Right forelimb (tissue), 1 donor: ENCODE data around the gene PLAC1.

Experiments used
- DNase-seq: peaks from one replicate; pipeline ENCODE4 v3.0.0-alpha.2; 2018

PLAC1 gene

DNA sequence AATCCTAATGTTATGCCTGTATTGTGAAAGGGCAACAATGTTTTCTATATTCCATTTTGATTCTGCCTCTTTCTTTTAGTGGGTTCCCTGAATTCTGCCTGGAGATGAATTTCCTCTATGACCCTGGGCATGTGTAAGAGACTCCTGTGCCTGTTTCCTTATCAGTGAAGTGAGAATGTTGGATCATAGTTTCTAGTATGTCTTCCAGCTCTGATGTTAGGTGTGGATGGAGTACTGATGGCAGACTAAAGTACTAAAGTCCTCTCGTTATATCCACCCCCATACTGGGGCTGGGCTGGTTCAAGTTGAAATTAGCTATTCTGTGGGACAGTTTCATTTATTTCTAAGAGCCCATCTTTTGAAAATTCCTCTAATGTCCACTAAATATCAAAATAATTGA lies 29.6 kb downstream of the PLAC1 start:
- DNase-seq, result no peak

DNA sequence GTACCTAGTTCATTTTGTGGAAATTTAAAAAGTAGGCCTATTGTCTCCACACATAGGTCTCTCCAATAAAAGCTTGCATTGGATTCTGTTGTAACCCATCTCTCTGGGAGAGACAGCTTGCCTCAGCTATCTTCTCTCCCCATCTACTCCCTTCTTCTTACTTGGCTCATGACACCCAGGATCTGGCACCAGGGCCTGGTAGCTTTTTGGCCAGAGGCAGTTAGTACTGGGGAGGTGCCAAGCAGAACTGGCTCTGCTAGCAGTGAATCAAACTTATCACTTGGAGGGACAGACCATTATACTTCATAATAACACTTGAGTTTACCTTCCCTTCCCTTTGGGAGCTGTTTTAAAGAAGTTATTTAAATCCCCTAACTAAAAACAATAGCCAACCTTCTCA lies 31.8 kb downstream of the PLAC1 start:
- no peak for DNase-seq

DNA sequence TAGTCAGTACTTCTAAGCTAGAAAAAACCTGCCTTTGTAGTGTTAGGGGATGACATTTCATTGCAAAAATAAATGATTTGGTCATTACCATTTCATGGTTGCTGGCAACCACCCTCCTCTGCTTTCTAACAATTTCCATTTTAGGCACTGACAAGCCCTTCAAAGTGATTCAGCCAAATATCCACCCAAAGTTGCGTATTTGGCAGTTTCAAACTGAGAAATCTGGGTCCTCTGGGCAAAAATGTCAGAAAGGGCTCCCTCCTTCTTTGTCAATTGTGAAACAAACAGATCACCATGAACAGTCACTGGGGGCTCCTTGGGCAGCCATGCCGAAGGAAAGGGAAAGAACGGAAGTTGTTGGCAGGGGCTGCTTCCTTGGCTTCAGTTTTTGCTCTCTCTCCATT lies 33.0 kb downstream of the PLAC1 start:
- DNase-seq, result no peak

DNA sequence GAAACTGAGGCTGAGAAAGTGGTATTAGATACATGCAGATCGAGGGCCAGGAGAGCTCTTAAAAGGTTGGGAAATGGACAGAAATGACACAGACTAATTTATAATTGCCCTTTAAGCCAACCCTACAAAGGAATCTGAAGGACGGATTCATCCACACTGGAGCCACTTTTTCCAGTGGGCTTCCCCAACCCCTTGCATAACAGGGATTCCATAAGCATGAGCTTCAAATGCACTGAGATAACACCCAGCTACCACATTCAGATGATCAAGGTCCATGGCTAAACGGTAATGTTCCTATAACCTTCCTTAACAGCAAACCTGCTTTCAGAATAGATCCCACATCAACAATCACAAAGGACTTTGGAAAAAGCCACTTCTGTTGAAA lies 34.2 kb downstream of the PLAC1 start:
- DNase-seq, result no peak

DNA sequence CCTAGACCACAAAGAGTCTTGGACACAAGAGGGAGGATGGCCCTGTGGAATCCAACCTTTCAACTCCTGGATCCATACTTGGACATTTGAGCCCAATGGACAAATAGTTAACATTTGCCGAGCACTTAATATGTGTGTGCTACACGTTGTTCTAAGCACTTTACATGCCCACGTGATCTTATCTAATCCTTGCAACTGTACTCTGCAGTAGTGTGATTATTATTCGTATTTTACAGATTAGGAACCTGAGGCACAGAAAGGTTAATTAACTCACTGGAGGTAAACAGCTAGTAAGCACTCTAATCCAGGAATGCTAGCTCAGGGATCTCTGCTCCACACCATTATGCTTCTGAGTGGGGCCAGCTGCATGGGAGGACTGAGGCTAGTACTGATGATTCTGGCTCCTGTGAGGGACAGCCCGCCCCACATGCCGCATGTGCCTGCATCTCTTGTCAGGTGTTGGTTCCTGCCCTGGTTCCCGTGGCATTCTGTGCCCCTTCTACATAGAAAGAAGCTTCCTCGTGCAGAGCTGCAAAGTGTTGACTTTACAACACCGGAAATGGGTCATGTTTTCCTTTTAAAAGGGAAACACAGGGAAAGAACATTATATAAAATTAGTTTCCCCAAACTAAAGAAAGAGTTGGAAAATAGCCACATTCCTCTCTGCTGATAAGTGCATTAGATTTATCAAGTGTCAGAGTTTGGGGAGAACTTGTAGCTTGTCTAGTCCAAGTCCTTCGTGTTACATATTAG lies 34.8 kb downstream of the PLAC1 start:
- DNase-seq, result no peak

DNA sequence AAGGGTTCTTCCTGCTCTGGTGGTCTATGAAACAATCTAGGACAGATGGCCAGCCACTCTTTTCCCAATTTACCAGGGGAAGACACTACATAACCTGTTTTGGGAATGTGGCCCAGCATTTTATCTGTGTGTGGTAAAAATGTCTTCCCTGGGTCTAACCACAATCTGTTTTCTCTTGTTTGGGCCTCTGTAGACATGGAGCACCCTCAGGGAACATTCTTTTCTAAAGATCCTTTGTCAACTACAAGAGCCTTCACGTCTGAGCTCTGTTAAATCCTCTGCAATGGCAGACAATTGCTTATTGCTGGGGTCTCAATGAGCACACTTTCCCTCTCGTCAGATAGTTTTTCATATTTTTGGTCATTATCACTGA lies 35.5 kb downstream of the PLAC1 start:
- no peak for DNase-seq

DNA sequence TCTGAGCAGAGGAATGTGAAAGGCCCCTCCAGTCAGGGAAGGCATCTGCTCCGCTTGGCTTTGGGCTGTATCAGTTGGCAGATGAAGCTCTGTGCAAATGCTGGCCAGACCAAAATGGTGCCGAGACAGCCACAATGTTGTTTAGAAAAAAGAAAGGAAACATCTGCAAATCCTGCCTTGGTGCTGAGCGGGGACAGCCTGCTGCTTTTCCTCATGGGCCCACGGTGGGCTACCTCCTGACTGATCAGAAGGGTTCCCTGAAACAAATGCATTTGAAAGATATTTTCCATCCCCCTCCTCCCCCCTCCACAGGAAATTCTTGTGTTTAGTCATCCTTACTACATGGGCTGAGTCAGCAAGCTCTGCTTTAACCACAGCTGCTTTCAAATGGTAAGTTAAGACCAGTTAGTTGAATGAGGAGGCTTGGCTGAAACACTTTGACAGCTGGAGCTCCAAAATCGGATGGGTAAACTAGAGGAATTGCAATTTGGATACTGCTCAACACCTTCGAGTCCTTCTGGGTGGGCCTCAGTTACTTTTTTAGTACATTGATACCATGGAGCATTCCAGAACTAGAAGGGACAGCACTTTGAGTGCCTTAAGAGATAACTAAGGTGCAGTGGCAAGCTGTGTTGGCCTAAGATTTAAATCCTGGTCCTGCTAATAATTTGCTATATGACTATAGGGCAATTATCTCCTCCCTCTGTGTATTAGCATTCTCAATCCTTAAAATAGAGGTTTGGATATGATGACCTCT lies 36.0 kb downstream of the PLAC1 start:
- DNase-seq, result no peak

DNA sequence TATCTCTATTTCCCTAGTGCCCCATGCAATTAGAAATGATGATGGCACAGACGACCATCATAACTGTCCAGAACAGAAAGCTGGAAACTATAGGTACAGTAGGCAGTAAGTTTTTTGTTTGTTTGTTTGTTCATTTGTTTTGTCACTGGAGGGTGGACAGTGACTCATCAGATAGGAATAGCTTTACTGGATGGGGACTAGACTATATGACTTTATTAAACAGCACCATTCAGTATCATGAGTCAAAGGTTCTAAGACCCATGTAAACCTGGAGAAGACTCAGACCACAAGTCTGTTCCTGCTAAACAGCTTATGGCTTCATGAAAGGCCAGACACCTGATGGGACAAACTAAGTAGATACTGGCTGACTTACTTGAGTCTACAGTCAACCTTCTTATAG lies 38.4 kb downstream of the PLAC1 start:
- DNase-seq, result no peak

DNA sequence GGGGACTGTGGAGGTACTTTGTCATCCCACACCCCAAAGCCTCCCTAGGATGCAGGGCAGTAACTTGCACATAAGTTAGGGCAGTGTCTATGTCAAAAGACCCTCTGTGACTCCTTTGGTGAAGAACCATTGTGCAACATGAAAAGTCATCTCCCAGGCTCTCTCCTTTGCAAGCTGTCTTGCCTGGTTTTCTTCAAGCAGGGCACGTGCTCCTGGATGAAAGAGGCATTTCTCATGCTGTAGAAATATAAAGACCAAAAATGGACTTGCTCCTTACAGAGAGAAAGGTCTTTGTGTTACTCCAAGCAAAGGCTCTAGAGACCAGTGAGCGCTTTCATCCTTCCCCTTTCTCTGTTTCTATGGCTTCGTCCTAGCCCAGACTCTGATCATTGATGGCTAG lies 44.9 kb downstream of the PLAC1 start:
- DNase-seq, result no peak

DNA sequence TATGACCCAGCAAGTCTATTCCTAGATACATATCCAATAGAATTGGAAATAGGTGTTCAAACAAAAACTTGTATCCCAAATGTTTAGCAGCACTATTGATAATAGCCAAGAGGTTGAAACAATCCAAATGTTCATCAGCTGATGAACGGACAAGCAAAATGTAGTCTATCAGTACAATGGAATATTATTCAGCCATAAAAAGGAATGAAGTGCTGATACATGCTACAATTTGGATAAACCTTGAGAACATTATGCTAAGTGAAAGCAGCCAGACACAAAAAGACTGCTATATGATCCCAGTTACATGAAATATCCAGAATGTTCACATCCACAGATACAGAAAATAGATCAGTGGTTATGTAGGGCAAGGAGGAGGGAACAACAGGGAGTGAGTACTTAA lies 50.1 kb downstream of the PLAC1 start:
- DNase-seq, result no peak

DNA sequence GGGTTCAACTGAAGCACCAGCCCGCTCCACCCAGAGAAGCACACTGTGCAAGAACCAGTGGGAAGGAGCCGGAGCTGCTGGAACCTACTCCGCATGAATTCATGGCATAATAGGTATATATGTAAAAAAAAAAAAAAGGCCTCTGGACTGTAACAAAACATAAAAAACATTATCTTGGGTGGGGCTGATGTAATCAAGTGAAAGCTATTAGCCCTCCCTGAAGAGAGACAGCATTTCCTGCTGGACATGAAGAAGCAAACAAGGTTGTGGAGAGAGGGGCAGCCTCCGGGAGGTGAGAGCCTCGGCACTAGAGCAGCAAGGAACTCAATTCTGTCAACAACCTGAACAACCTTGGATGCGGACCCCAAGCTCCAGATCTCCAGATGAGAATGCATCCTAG lies 50.7 kb downstream of the PLAC1 start:
- DNase-seq, result no peak

DNA sequence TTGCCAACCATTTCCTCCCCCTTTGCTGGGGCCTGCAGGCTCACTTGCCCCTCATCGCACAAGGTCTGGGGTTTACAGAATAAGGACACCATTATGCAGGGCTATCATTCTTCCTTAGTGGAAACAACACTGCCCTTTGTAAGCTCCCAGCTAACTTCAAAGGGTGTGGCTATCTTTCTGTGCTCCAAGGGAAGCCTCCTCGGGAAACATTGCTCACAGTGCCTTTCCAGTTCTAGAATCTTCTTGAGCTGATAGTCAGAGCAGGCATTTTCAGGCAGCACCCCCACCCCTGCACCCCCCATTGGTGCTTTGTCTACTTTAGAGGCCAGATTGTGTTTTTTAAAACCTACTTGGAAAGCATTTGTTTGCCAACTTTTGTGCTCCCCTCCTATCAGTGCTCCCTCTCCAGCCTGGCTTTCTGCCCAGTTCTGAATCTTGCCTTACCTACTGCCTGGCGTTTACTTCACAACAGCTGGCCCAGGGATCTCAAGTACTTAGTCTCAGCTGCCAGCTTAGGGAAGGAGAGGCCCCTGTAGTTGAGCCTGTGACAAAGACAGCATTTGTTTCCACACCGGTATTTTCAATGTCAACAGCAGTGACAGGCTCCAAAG lies 53.5 kb downstream of the PLAC1 start:
- DNase-seq, result no peak

DNA sequence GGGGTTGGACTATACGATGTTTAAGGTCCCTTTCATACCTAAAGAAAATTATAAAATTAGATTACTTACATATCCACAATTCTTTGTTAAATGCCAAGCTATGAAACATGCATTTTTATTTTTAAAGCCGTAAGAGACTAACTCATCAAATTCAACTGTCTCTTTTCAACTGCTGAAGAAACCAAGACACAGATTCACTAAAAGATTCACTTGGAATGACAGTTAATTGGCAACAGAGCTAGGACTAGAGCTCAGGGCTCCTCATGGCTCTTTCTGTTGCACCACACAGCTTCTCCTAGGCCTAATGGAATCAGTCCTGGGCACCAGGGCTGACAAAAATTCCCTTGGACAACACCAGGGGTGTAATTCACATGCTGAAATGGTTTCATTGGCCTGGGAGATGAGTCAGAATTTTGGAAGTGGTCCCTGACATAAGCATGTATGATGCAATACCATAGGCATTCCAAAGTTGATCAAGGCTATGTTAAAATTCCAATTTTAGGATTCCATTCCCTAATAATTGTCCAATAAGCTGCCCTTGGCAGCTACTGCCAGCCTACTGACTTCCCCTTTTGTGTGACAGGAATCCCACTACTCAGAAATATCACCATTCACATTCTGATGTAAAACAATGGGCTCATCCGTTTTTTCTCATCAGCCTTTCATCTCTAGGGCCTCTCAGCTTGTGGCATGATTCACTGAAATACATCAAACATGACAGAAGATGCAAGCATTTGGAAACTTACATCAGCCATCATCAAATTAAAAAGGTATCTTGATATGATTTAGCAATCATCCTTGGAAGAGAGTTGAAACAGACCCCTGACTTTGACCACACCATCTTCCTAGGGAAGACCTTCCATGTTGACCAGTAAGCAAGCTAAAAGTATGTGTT lies 54.2 kb downstream of the PLAC1 start:
- DNase-seq, result no peak

DNA sequence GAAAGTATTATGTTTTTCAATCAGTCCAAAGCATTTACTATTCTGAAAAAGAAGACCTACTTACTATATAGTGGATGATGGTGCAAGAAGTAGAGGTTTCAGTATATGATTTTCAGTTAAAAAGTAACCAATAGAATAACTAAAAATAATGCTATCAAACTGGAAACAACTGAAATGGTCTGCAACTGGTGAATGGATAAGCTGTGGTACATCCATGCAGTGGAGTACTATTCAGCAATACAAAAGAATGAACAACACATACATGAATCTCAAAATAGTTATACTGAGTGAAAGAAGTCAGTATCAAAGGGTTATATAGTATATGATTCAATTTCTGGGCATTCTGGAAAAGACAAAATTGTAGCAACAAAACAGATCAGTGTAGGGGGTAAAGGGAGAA lies 55.9 kb downstream of the PLAC1 start:
- DNase-seq, result no peak

DNA sequence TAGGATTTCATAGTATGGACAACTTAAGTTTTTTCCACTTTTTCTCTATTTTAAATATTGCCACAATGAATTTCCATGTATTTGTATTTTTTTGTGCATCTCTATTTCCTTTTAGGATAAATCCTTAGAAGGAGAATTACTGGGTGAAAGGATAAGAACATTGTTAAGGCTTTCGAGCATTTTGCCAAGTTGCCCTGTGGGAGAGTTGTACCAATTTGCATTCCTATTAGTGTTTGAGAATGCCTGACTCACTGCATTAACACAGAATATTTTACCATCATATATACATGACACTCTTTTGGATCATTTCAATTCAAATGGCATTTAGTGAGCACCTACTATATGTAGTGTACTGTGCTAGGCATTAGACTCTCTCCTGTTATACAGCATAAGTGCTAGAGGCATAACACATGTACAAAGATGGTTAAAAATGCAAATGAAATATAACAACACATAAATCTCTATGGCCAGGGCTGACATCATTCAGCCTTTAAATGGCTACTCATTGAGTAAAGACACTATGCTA lies 57.0 kb downstream of the PLAC1 start:
- no peak for DNase-seq

DNA sequence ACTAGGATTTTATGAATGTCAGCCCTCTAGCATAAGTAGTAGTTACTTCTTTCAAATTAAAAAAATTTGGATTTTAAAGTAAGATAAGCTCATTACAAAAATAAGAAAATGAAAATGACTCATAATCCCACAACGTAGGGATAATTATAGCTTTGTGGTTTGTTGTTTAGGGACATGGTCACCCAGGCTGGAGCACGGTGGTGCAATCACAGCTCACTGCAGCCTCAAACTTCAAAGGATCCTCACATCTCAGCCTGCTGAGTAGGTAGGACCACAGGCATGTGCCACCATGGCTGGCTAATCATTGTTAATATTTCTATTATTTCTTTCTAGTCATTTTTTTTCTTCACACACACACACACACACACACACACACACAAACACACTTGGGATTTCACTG lies 57.6 kb downstream of the PLAC1 start:
- no peak for DNase-seq

DNA sequence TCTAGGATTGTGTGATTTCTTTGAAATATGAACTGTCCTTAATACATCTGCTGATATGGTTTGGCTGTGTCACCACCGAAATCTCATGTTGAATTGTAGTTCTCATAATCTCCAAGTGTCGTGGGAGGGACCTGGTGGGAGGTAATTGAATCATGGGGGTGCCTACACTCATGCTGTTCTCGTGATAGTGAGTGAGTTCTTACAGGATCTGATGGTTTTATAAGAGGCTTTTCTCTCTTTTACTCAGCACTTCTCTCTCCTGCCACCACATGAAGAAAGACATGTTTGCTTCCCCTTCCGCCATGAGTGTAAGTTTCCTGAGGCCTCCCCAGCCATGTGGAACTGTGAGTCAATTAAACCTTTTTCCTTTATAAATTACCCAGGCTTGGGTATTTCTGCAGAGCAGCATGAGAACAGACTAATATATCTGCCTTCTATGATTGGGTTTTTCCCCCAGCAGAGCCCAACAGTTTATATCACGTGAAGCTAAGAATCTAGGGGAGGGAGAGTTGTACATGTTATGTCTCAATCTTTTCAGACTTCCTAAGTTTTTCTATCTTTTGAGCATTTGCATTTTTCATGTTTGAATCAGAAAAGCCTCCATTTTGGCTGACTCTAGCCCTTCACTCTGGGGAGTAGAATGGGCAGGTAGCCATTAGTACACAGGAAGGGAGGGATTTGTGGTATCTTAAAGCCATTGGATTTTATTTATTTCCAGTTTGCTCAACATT lies 58.9 kb downstream of the PLAC1 start:
- DNase-seq, result no peak

DNA sequence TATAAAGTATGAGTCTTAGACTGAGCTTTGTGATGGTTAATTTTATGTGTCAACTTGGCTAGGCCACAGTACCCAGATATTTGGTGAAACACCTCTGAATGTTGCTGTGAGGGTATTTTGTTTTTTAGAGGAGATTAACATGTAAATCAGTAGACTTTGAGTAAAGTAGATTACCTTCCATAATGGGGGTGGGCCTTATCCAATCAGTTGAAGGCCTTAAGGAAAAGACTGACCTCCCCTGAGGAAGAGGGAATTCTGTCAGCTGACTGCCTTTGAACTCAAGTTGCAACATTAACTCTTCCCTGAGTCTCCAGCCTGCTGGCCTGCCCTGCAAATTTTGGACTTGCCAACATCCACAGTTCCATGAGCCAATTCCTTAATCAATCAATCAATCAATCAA lies 66.0 kb downstream of the PLAC1 start:
- DNase-seq, result no peak

DNA sequence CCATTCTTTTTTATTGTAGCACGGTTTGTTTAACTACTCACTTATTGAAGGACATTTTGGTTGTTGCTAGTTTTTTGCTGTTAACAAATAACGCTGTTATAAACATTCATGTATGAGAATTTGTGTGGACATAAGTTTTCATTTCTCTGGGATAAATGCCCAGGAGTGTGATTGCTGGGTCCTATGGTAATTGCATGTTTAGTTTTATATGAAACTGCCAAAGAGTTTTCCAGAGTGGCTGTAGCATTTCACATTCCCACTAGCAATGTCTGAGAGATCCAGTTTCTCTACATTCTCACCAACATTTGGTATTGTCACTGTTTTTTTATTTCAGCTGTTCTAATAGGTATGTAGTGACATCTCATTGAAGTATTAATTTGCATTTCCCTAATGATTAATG lies 66.8 kb downstream of the PLAC1 start:
- DNase-seq, result no peak

DNA sequence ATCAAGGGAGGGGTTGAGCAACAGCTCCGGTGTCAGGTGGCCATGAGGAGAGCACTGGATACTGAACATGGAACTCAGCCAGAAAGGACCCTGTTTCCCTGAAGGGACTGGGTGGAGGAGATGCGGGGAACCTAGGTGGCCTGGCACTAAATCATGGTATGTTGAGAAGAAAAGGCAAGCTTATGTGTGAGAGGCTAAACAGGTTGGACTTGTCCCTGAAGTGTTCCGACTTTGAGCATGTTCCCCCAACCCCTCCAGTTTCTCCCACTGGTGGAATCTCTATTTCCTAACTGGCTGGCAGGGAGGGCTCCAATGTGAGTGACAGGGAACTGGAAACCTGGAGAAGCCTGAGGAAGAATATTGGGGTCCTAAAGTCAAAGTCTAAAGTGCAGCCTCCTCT lies 69.5 kb downstream of the PLAC1 start:
- no peak for DNase-seq

DNA sequence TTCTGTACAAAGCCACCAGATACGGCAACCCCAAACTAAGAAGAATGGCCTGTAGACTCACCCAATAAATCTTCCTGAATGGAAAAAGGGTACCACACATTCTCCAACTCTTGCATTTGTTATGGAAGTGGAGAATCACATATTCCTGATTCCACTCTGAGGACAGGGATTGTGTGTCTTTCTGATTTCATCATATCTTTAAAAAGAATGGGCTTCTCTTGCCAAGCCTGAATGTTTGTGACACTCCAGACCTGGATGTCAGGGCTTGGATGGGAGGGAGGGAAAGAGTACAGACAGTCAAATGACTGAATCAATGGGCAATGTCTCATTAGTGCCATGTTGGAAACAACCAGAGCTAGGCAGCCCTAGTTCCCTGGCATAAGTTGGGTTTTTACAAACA lies 77.4 kb downstream of the PLAC1 start:
- DNase-seq, result no peak

DNA sequence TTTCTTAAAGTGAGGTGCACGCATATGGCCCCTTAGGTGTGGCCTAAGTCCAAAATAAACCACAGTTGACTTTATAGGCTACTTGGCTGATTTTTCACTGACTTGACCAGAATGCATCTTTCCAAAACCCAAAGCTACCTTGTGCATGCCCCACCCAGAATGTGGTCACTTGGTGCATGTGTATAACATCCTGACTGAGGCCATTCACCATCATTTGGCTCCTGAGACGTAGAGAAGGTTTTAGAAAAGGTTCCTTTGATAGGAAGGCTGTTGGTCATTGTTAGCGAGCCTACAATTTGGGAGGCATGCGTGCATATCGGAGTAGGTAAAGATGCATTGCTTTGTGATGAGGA lies 84.6 kb downstream of the PLAC1 start:
- no peak for DNase-seq
